ENCODE data around the gene CUEDC1. TPM values are rescaled to one million over a fixed set of nuclear protein-coding genes. Genes with fewer than 3 reads are reported as not detected.
A peak's percentile ranks its signal among the peaks of the same experiment; 100 is the strongest.

CUEDC1 gene
- total and polyA plus RNA-seq, 2 donors (not counting 1 experiment from before 2014, with no cell fraction given): 0.57 TPM; not detected in 1

DNA sequence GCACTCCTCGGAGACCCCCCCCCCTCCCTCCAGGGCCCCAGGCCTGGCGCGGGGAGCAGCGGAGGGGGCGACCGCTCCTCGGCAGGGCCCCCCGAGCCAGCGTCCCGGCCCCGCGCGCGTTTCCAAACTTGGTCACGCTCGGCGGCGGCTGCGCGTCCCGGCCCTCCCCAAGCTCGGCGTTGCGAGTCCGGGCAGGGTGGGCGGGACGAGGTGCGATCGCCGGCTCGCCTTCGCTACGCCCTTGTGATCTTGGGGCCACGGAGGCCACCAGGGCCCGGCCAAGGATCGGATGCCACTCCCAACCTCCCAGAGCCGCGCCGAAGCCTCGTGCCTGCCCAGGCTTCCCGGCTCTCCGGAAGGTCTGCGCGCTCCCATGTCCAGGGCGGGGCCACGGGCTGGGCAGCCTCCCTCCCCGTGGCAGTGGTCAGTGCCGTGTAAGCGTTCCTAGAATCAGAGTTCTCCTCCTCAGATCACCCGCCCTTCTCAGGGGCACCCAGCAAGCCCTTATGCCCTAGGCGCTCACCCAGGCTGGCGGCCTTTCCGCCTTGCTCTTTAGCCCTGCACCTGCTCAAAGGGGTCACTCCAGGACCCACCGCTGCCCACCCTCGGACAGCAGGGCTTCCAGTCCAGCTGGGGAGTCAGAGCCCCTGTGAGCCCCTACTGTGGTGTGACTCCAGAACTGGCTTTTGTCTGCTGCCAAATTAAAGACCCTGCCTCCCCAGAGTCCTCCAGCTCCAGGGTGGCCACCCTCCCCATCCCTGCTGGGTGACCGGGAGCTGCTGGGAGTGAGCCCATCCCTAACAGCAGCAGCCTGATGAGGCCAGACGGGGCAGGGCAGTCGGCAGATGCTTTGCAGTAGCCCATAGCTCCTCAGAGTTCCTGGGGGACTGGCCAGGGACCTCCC is 93.2 kb downstream of the CUEDC1 start:
- intact Hi-C loops (cut with micrococcal nuclease): no loop called here
- Histone ChIP-seq H2AFZ (ENCODE audit: insufficient read depth, low read depth, low read length, poor library complexity, severe bottlenecking) (peak overlapping the region; percentile 52), H3K4me1 (ENCODE audit: control insufficient read depth in 2 of 2, insufficient read depth in 2 of 2, low read length in 2 of 2) (peaks cover 17 to 20% of the 10 kb centered on the region in 2 donors), H3K9me3 (ENCODE audit: control extremely low read depth in 1 of 3, control insufficient read depth in 2 of 3, insufficient read depth in 1 of 3, low read length in 2 of 3) (peaks cover 0 to 4% (median 0%) of the 10 kb centered on the region in 3 donors), H3K9ac (ENCODE audit: low read length) (peak overlapping the region; percentile 56), H3K27ac (ENCODE audit: low read length in 2 of 2) (no peak overlapping the region), H3K4me3 (ENCODE audit: control extremely low read depth in 1 of 5, extremely low read depth in 1 of 5, insufficient read depth in 1 of 5, low read depth in 2 of 5, low read length in 4 of 5) (peak overlapping the region in 4 of 5 experiments; percentile 3 to 59 (median 42)), H3K4me2 (replicated peaks; ENCODE audit: low read depth, low read length, poor library complexity, severe bottlenecking) (peak overlapping the region; percentile 80), H3K36me3 (replicated peaks in 1 of 2; ENCODE audit: control extremely low read depth in 1 of 2, control insufficient read depth in 1 of 2, extremely low read depth in 1 of 2, insufficient read depth in 2 of 2, low read length in 1 of 2) (no peaks in the 10 kb centered on the region), H4K20me1 (ENCODE audit: control insufficient read depth, insufficient read depth, low read length, poor library complexity, severe bottlenecking) (no peaks in the 10 kb centered on the region), H3K79me2 (ENCODE audit: control insufficient read depth, insufficient read depth, low read length) (no peaks in the 10 kb centered on the region), H3K27me3 (replicated peaks in 1 of 4; ENCODE audit: control extremely low read depth in 1 of 4, control insufficient read depth in 3 of 4, insufficient read depth in 4 of 4, low read length in 3 of 4) (peaks cover 0 to 51% (median 19%) of the 10 kb centered on the region in 4 experiments)
- ChIA-PET CTCF (interaction anchor here (5.6 to 18.1 kb wide), 4 partner anchors 7 to 250 kb away, joined by 40 to 468 read pairs (median 88); partner anchors contain the start of genes MRPS23 and VEZF1), POLR2A (interaction anchor here (0.7 kb wide), 1 partner anchor 791 kb away, joined by 3 read pairs; no protein-coding TSS in a partner anchor)
- Mint-ChIP-seq H3K27me3 (peaks cover 23% of the 10 kb centered on the region), H3K27ac (no peak overlapping the region), H3K9me3 (ENCODE audit: insufficient read depth) (no peaks in the 10 kb centered on the region), H3K4me3 (peak overlapping the region; percentile 90), H3K4me1 (peaks cover 17% of the 10 kb centered on the region)
- ATAC-seq (ENCODE audit: low read depth) (peak; percentile 8), DNase-seq (no peak)
- TF ChIP-seq EZH2 (IDR thresholded peaks at IDR 0.05; ENCODE audit: borderline replicate concordance, insufficient read depth, low read depth, low read length, poor library complexity, severe bottlenecking): no peak
- TF ChIP-seq, protein P1, sequence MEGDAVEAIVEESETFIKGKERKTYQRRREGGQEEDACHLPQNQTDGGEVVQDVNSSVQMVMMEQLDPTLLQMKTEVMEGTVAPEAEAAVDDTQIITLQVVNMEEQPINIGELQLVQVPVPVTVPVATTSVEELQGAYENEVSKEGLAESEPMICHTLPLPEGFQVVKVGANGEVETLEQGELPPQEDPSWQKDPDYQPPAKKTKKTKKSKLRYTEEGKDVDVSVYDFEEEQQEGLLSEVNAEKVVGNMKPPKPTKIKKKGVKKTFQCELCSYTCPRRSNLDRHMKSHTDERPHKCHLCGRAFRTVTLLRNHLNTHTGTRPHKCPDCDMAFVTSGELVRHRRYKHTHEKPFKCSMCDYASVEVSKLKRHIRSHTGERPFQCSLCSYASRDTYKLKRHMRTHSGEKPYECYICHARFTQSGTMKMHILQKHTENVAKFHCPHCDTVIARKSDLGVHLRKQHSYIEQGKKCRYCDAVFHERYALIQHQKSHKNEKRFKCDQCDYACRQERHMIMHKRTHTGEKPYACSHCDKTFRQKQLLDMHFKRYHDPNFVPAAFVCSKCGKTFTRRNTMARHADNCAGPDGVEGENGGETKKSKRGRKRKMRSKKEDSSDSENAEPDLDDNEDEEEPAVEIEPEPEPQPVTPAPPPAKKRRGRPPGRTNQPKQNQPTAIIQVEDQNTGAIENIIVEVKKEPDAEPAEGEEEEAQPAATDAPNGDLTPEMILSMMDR (IDR thresholded peaks at IDR 0.05): no peak
- whole genome bisulfite sequencing (ENCODE audit: insufficient coverage): 29% methylated on average over 56 of the region's 58 CpGs

Data from B cell (primary cell).